GM23248 (cell line): ENCODE results near the gene RSPH9. TPM values are rescaled to one million over a fixed set of nuclear protein-coding genes. Genes with fewer than 3 reads are reported as not detected.

Experiments
- DNase-seq: peaks from one replicate; pipeline ENCODE4 v3.0.0-alpha.2; 2015
- H2AFZ ChIP-seq: fragments of 200-600 bp; sonication (generic); 2 replicates; pipeline ENCODE4 v1.6.1; 2016; ENCODE audit warnings: antibody characterized with exemption
- H3F3A ChIP-seq: fragments of 200-600 bp; sonication (generic); 2 replicates; pipeline ENCODE4 v1.6.1; 2016; ENCODE audit warnings: mild to moderate bottlenecking, antibody characterized with exemption, mixed run types; ENCODE audit not compliant: insufficient read depth
- H3K27ac ChIP-seq: fragments of 200-600 bp; sonication (generic); 2 replicates; pipeline ENCODE4 v1.5.1; 2016; ENCODE audit warnings: mild to moderate bottlenecking
- H3K27me3 ChIP-seq: fragments of 200-600 bp; sonication (generic); replicated peaks from 2 replicates; pipeline ENCODE4 v1.6.1; 2016; ENCODE audit warnings: mild to moderate bottlenecking; ENCODE audit not compliant: insufficient read depth
- H3K36me3 ChIP-seq: fragments of 200-600 bp; sonication (generic); 2 replicates; pipeline ENCODE4 v1.6.1; 2016; ENCODE audit warnings: low read depth, mild to moderate bottlenecking
- H3K4me1 ChIP-seq: fragments of 200-600 bp; sonication (generic); 2 replicates; pipeline ENCODE4 v1.6.1; 2016; ENCODE audit warnings: mild to moderate bottlenecking; ENCODE audit not compliant: insufficient read depth
- H3K4me2 ChIP-seq: fragments of 200-600 bp; sonication (generic); one replicate; pipeline ENCODE4 v1.6.1; 2016; ENCODE audit warnings: mild to moderate bottlenecking; ENCODE audit not compliant: unreplicated experiment
- H3K4me3 ChIP-seq: fragments of 200-600 bp; sonication (generic); 2 replicates; pipeline ENCODE4 v1.5.1; 2016; ENCODE audit warnings: mild to moderate bottlenecking
- H3K79me2 ChIP-seq: fragments of 200-600 bp; sonication (generic); 2 replicates; pipeline ENCODE4 v1.6.1; 2016; ENCODE audit warnings: mild to moderate bottlenecking; ENCODE audit not compliant: insufficient read depth
- H3K9ac ChIP-seq: fragments of 200-600 bp; sonication (generic); 2 replicates; pipeline ENCODE4 v1.6.1; 2016; ENCODE audit warnings: mild to moderate bottlenecking
- H3K9me2 ChIP-seq: fragments of 200-600 bp; sonication (generic); 2 replicates; pipeline ENCODE4 v1.6.1; 2016; ENCODE audit warnings: mixed run types, mild to moderate bottlenecking, moderate library complexity; ENCODE audit not compliant: insufficient read depth
- H3K9me3 ChIP-seq: fragments of 200-600 bp; sonication (generic); one replicate; pipeline ENCODE4 v1.6.1; 2017; ENCODE audit warnings: low read depth
- H4K20me1 ChIP-seq: fragments of 200-600 bp; sonication (generic); 2 replicates; pipeline ENCODE4 v1.6.0; 2016; ENCODE audit not compliant: insufficient read depth
- EZH2 ChIP-seq: fragments of 200-600 bp; sonication (generic); IDR thresholded peaks from 2 replicates; pipeline ENCODE4 v1.6.1; 2018; ENCODE audit warnings: antibody characterized with exemption, mild to moderate bottlenecking; ENCODE audit not compliant: insufficient read depth, poor library complexity, severe bottlenecking
- EZH2phosphoT487 ChIP-seq: fragments of 200-600 bp; sonication (generic); IDR thresholded peaks from 2 replicates; pipeline ENCODE4 v1.6.1; 2018; ENCODE audit warnings: antibody characterized with exemption, moderate library complexity, mild to moderate bottlenecking, low read depth; ENCODE audit not compliant: insufficient read depth
- WGBS, 2 experiments: methylation state at CpG; one replicate each; pipeline ENCODE4 v1.1.6; 2015 to 2017; ENCODE audit warnings: low lambda C conversion rate in 2 of 2, low coverage in 1 of 2; ENCODE audit errors: missing lambda C conversion rate in 2 of 2; 5-methylcytosine and 5-hydroxymethylcytosine counted together
- in situ Hi-C: fragments of 300-500 bp; cut with MboI; formaldehyde crosslinking; loops from 2 replicates; pipeline ENCODE4 v1.15.0; 2020
- polyA plus RNA-seq: library from polyadenylated mRNA; unstranded; fragments of >200 nt; fragmentation: Nextera tagmentation; extraction: Ambion mirVana; gene quantifications from 2 replicates; pipeline ENCODE4 v1.2.1, GENCODE V29; 2016
- total RNA-seq: library from RNA; depleted of rRNA; stranded (reverse); fragments of >200 nt; shearing (Covaris generic); gene quantifications from 2 replicates; pipeline ENCODE4 v1.2.3, GENCODE V29; 2014

RSPH9 gene
- total and polyA plus RNA-seq, 2 experiments from 2014 or later = 0.11 to 1.3 TPM

- 9 to 11% methylated on average over 15 of the region's 15 CpGs for WGBS, 2 experiments
- Histone ChIP-seq H2AFZ (no peak overlapping the region), H3F3A (peaks cover 18% of the 10 kb centered on the region; the same call in 1 of the 2 replicates), H3K4me2 (peak overlapping the region; percentile 33), H3K27me3 (no peaks in the 10 kb centered on the region), H3K9ac (peak overlapping the region; percentile 32; the same call in 1 of the 2 replicates), H3K9me3 (no peaks in the 10 kb centered on the region), H3K79me2 (no peaks in the 10 kb centered on the region), H3K4me3 (no peak overlapping the region), H3K36me3 (no peaks in the 10 kb centered on the region), H3K27ac (peak overlapping the region; percentile 53), H3K4me1 (peaks cover 30% of the 10 kb centered on the region), H4K20me1 (no peaks in the 10 kb centered on the region), H3K9me2 (no peaks in the 10 kb centered on the region)
- peak; percentile 94 for DNase-seq
- in situ Hi-C loops = loop anchor here (25.0 kb wide), 1 partner anchor 418 kb away; no protein-coding TSS in a partner anchor
- TF ChIP-seq EZH2phosphoT487 = no peak
- no peak for TF ChIP-seq EZH2
Observed at GRCh38 chr6:43669050-43669921, 24.4 kb downstream of the RSPH9 start.

DNA sequence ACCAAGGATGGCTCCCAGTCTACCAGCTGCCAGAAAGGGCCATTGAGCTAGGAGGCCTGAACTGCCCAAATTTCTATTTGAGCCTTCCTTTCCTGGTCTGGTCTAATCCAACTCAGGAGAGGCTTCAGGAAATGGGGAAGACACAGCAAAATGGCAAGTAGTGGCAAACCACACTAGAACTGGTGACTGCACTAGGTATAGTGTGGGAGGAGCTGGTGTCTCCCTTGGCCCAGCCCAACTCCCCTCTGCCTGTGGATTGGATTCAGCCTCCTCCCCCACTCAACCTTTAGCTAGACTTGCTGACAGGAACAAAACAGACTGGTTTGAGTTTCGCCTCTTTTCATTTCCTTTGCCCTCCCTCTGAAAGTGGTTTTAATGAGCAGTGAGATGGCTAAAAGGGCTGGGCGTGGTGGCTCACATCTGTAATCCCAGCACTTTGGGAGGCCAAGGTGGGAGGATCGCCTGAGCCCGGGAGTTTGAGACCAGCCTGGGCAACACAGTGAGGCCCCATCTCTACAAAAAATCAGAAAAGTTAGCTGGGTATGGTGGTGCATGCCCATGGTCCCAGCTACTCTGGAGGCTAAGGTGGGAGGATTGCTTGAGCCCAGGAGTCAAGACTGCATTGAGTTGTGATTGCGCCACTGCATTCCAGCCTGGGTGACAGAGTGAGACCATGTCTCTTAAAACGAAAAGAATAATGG lies 25.2 kb downstream of the RSPH9 start:
- Histone ChIP-seq H3K9ac (peak overlapping the region; percentile 32; the same call in 1 of the 2 replicates), H3K4me2 (no peak overlapping the region), H3K4me1 (peaks cover 28% of the 10 kb centered on the region), H3F3A (peaks cover 18% of the 10 kb centered on the region; the same call in 1 of the 2 replicates), H3K79me2 (no peaks in the 10 kb centered on the region), H3K27me3 (no peaks in the 10 kb centered on the region), H3K9me3 (no peaks in the 10 kb centered on the region), H3K4me3 (no peak overlapping the region), H3K36me3 (no peaks in the 10 kb centered on the region), H2AFZ (no peak overlapping the region), H3K9me2 (no peaks in the 10 kb centered on the region), H4K20me1 (no peaks in the 10 kb centered on the region), H3K27ac (peak overlapping the region; percentile 45)
- no peak for TF ChIP-seq EZH2
- no peak for TF ChIP-seq EZH2phosphoT487
- in situ Hi-C loops = loop anchor here (25.0 kb wide), 1 partner anchor 417 kb away; no protein-coding TSS in a partner anchor
- 84 to 86% methylated on average over 5 to 6 of the region's 6 CpGs for WGBS, 2 experiments
- no peak for DNase-seq

DNA sequence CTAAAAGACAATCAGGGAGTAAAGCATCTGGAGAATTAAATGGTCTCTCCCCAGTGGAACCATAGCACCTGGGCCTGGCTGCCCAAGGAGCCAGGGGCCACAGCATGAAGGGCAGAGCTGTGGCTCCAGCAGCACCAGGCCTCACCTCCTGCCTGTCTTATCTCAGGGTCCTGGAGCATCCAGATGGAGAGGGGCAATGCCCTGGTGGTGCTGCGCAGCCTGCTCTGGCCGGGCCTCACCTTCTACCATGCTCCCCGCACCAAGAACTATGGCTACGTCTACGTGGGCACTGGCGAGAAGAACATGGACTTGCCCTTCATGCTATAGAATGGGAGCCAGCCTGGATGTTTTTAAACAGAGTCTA lies 25.8 kb downstream of the RSPH9 start:
- Histone ChIP-seq H2AFZ (no peak overlapping the region), H3K4me2 (no peak overlapping the region), H3K9me2 (no peaks in the 10 kb centered on the region), H3F3A (peaks cover 18% of the 10 kb centered on the region; the same call in 1 of the 2 replicates), H4K20me1 (no peaks in the 10 kb centered on the region), H3K36me3 (no peaks in the 10 kb centered on the region), H3K27ac (no peak overlapping the region), H3K79me2 (no peaks in the 10 kb centered on the region), H3K4me1 (peaks cover 24% of the 10 kb centered on the region), H3K9me3 (no peaks in the 10 kb centered on the region), H3K4me3 (no peak overlapping the region), H3K27me3 (no peaks in the 10 kb centered on the region), H3K9ac (no peak overlapping the region)
- 98 to 100% methylated on average over 6 of the region's 6 CpGs for WGBS, 2 experiments
- in situ Hi-C loops = loop anchor here (25.0 kb wide), 1 partner anchor 417 kb away; no protein-coding TSS in a partner anchor
- no peak for DNase-seq
- TF ChIP-seq EZH2phosphoT487 (no peak), EZH2 (no peak)

DNA sequence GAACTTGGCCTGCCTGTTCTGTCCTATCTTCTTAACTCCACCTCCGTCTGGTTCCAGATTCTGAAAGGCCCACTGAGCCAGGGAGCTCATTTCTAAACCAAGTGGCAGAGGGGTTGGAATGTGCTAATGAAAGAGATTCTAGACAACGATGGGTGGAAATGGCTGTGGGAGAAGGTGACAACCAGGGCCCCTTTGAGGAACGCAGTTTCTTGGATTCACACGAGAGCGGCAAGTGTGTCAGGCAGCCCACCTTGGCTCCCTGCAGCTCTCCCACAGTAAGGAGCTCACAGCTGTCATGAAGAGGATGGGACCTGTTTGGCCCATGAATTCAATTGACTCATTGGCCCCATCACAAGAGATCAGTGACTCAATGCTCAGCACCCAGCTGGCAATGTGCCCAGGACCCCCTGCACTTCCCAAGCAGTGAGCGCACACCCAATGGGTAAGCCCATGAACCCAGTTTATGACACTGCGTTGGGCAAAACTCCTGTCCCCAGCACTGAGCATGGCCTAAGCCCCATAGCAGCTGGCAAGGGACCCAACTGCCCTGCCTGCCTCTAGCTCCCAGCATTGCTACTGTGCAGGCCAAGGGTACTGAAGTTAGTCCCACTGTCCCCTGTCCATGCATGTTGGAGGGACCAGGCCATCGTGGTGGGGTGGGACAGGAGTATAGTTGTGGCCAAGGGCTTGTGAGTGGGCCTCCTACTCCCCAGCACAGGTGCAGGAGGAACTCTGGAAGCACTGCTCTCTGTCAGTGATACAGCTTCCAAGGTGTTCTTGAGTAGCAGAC lies 26.4 kb downstream of the RSPH9 start:
- no peak overlapping the region for H3K27ac ChIP-seq
- no peaks in the 10 kb centered on the region for H3K79me2 ChIP-seq
- H4K20me1 ChIP-seq = no peaks in the 10 kb centered on the region
- in situ Hi-C loops = loop anchor here (25.0 kb wide), 1 partner anchor 416 kb away; no protein-coding TSS in a partner anchor
- H3K27me3 ChIP-seq = no peaks in the 10 kb centered on the region
- DNase-seq = no peak
- H3K9me2 ChIP-seq = no peaks in the 10 kb centered on the region
- no peak overlapping the region for H3K4me3 ChIP-seq
- H3K4me1 ChIP-seq = peaks cover 24% of the 10 kb centered on the region
- no peak for TF ChIP-seq EZH2
- TF ChIP-seq EZH2phosphoT487 = no peak
- no peak overlapping the region for H3K9ac ChIP-seq
- WGBS, 2 experiments = 94% methylated on average over 8 of the region's 8 CpGs
- H3K9me3 ChIP-seq = no peaks in the 10 kb centered on the region
- H3F3A ChIP-seq = peaks cover 18% of the 10 kb centered on the region; the same call in 1 of the 2 replicates
- H2AFZ ChIP-seq = no peak overlapping the region
- H3K4me2 ChIP-seq = no peak overlapping the region
- 0 out of 2 replicates have a peak, but pooled peaks cover 2% of the 10 kb centered on the region for H3K36me3 ChIP-seq
